ENCODE results near the gene MTUS2.

- TF ChIP-seq, protein P1, sequence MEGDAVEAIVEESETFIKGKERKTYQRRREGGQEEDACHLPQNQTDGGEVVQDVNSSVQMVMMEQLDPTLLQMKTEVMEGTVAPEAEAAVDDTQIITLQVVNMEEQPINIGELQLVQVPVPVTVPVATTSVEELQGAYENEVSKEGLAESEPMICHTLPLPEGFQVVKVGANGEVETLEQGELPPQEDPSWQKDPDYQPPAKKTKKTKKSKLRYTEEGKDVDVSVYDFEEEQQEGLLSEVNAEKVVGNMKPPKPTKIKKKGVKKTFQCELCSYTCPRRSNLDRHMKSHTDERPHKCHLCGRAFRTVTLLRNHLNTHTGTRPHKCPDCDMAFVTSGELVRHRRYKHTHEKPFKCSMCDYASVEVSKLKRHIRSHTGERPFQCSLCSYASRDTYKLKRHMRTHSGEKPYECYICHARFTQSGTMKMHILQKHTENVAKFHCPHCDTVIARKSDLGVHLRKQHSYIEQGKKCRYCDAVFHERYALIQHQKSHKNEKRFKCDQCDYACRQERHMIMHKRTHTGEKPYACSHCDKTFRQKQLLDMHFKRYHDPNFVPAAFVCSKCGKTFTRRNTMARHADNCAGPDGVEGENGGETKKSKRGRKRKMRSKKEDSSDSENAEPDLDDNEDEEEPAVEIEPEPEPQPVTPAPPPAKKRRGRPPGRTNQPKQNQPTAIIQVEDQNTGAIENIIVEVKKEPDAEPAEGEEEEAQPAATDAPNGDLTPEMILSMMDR (IDR thresholded peaks at IDR 0.05): no peak
- TF ChIP-seq POLR2AphosphoS5 (IDR thresholded peaks at IDR 0.05) (no peak), POLR2A (IDR thresholded peaks at IDR 0.05) (no peak)
Measured at GRCh38 chr13:29065142-29065541, 245.0 kb downstream of the MTUS2 start.
